SH-SY5Y (cell line): ENCODE data around the gene PAPLN.

Experiments used
- GATA2 ChIP-seq: IDR thresholded peaks from 2 replicates; pipeline ENCODE4 v1.6.1; 2011; ENCODE audit warnings: mild to moderate bottlenecking, low read depth, low read length
- GATA3 ChIP-seq: IDR thresholded peaks from 2 replicates; pipeline ENCODE4 v1.6.1; 2011; ENCODE audit warnings: low read depth, mild to moderate bottlenecking, low read length, moderate library complexity

PAPLN gene

DNA sequence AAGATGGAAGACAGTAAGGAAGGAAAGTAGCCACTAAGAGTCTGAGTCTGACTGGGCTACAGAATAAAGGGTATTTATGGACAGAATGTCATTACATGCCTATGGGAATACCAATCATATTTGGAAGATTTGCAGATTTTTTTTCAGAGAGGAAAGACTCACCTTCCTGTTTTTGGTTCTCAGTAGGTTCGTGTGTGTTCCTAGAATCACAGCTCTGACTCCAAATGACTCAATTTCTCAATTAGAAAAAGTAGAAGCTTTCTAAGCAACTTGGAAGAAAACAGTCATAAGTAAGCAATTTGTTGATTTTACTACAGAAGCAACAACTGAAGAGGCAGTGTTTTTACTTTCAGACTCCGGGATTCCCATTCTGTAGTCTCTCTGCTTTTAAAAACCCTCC is 15.4 kb upstream of the PAPLN start:
- TF ChIP-seq GATA2 (no peak), GATA3 (no peak)

GRCh38 chr14:73223049-73223448 is 14.3 kb upstream of the PAPLN start:
- no peak for TF ChIP-seq GATA3
- TF ChIP-seq GATA2 = no peak

- no peak for TF ChIP-seq GATA2
Measured at GRCh38 chr14:73225496-73225895, 11.8 kb upstream of the PAPLN start.

DNA sequence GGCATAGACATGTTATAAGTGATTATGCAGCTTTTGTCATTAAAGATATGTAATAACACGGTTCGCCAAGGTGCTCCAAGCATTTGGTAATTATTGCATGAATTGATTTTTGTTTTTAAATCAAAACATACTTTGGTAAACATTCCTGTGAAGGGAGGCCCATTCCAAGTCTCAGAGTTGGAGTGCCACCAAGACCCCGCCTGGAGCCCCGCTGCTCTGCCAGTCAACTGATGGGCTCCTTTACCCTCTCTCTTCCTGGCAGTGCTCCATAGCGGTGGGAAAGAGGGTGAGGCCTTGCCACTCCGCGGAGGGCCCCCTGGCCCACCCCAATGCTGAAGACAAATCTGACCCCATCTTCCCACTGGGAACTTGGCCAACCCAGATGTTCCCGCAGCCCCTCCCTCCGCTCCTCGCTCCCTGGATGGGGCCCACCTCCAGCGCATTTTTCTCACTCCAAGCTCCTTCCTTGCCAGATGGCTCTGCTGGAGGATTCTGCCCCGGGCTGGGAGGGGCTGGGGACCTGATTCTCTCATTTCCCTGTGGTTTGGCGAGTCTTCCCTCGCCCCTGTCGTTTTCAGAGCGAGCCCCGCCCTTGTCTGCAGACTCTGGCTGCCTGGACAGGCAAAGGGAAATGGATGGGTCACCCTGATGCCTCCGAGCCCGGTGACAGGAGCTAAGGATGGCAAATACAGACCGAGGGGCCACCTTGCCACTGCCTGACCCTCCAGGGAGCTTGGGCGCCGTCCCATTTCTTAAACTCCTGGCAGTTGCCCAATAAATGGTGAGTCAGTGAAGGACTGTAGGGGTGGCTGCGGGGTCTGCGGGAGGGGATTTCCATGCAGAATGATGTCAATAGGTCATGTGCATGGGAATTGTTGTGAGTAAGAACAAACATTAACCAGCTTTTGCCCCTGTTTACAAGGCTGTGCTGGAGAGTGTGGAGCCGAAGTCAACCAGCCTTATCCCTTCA is 9.2 kb upstream of the PAPLN start:
- TF ChIP-seq GATA3 (no peak), GATA2 (no peak)

- no peak for TF ChIP-seq GATA2
- no peak for TF ChIP-seq GATA3
Measured at GRCh38 chr14:73230051-73230450, 7.3 kb upstream of the PAPLN start.

DNA sequence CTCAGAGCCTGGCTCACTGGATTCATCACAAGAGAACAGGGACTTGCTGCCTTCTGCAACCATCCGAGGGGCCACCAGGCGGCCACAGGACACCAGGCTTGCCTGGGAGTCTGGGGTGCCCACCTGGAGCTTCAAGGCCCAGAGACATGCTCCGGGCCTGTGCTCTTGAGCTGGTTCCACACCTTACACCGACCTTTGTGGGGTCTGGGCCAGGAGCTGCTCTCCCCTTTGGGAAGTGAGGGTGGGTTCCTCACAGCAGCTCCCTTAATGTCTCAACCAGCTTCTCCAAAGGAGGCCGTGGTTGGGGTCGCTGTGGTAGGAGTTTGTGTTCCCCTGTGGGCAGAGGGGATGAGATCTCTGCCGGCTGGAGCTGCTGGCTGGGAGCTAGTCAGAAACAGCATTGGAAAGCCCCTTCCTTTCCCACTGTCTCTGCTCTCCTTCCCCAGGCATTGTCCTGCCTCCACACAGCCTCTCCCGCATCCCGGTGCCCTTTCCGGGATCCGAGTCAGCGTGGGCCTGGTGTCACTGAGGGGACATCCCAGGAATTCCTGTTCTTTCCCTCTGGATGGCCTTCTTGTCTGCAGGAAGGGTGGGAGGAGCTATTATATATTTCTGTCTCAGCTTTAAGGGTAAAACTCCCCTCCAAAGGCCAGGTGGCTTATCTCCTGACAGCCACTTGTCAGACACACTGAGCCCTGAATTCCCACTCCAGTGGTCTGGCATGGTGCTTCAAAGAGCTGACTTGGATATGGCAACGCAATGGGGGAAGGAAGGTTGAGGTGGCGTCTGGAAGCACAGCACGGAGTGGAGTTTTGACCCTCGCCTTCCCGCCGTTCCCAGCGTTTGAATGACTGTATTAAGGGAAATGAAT is 5.1 kb upstream of the PAPLN start:
- TF ChIP-seq GATA3 = no peak
- TF ChIP-seq GATA2 = no peak

DNA sequence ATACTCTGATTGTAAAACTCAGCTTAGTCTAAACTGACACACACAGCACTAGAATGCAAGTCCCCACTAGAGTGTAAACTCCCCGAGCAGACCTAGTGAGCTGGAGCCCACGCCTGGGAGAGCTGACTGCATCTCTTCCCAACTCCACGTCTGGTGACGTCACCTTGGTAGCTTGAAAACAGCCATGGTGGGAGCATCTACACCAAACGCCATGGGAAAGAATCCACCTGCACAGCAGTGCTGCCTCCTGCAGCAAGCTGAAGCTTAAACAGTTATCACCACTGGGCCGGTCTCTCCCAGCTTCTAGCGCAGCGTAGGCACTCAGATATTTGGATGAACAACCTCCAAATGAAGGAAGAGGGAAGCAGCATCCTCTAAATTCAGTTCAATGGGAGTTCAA is 4.3 kb upstream of the PAPLN start:
- TF ChIP-seq GATA2 (no peak), GATA3 (no peak)

- TF ChIP-seq GATA2 = no peak
- no peak for TF ChIP-seq GATA3
Measured at GRCh38 chr14:73233564-73233963, 3.7 kb upstream of the PAPLN start.

DNA sequence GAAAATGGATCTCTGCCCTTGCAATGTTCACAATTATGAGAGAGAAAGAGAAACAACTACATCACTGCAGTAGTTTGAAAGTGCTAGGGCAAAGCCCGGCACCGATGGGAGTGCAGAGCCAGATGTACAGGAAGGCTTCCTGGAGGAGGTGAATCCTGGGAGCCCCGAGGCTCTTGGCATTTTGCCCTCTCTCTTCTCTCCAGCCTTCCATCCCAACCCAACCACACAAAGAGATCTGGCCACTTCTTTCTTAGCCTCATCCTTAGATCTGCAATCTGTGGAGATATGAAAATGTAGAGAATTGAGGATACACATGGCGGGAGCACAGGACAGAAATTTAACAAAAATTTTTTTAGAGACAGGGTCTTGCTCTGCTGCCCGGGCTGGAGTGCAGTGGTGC is 3.3 kb upstream of the PAPLN start:
- no peak for TF ChIP-seq GATA3

DNA sequence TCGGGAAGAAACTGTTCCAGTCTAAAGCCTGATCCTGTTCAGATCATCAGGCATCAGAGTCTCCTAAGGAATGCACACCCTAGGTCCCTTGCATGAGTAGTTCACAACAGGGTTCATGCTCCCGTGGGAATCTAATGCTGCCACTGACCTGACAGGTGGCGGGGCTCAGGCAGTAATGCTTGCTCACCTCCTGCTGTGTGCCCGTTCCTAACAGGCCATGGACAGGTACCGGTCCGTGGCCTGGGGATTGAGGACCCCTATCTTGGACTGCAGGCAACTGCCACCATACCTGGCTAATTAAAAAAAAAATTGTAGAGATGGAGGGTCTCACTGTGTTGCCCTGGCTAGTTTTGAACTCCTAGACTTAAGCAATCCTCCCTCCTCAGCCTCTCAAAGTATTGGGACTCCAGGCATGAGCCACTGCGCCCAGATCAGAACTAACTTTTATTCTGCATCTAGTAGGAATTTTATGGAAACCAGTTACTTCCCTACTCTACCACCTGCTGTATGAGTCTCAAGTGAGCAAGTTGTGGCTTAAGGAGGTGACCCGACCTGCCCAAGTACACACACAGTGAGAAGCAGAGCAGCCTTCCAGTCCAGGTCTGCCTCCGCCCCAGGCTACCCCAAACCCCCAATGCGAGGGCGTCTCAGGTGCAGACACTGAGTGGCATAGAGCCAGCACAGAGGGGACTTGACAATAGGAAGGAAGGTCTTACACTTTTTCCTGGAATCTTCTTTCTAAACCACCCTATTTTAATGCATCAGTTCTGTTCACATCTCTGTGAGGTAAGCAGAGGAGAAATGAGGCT is 2.5 kb upstream of the PAPLN start:
- TF ChIP-seq GATA2 (no peak), GATA3 (no peak)

- TF ChIP-seq GATA3 (no peak), GATA2 (no peak)
Measured at GRCh38 chr14:73235531-73236155, 1.7 kb upstream of the PAPLN start.

DNA sequence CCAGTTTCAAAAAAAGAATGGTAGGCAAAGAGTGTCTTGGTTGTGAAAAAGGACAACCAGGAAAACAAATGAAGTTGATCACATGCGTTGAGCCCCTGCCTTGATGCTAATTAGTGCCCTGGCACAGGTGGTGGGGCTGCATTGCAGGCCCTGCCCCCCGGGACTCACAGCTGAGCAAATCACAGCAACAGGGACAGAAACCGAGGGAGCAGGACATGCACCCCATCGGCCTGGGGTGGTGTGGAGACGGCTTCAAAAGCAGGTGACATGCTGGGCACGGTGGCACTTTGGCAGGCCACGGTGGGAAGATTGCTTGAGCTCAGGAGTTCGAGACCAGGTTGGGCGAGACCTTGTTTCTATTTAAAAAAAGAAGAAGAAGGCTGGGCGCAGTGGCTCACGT is 1.1 kb upstream of the PAPLN start:
- TF ChIP-seq GATA3 = no peak
- no peak for TF ChIP-seq GATA2

DNA sequence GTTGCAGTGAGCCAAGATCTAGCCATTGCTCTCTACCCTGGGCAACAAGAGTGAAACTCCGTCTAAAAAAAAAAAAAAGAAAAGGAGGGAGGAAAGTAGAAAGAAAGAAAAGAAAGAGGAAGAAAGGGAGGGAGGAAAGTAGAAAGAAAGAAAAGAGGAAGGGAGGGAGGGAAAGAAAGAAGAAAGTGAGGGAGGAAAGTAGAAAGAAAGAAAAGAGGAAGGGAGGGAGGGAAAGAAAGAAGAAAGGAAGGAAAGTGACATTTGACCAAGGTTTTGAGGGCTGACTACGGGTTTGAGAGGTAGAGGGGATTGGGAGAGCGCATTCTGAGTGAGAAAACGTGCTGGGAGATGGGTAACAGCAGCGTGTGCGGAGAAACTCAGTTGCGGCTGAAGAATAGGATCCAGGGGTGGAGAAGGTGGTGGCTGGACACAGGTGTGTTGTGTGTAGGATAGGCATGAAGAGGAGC is 521 bp upstream of the PAPLN start:
- TF ChIP-seq GATA3 = no peak
- TF ChIP-seq GATA2 = no peak
